Neural progenitor cell (in vitro differentiated cells): ENCODE results near the gene IQCK. TPM values are rescaled to one million over a fixed set of nuclear protein-coding genes. Genes with fewer than 3 reads are reported as not detected.

Experiments used
- DNase-seq: peaks from one replicate; pipeline ENCODE4 v3.0.0-alpha.2; 2016; ENCODE audit warnings: low spot score
- H2AFZ ChIP-seq: fragments of 200-600 bp; sonication (generic); replicated peaks from 2 replicates; pipeline ENCODE4 v1.6.1; 2016; ENCODE audit warnings: antibody characterized with exemption
- H3F3A ChIP-seq: fragments of 200-600 bp; sonication (generic); 2 replicates; pipeline ENCODE4 v1.6.1; 2016; ENCODE audit warnings: antibody characterized with exemption, low read depth
- H3K27ac ChIP-seq: fragments of 200-600 bp; sonication (generic); 2 replicates; pipeline ENCODE4 v1.5.1; 2016; ENCODE audit warnings: mild to moderate bottlenecking
- H3K27me3 ChIP-seq: fragments of 200-600 bp; sonication (generic); 2 replicates; pipeline ENCODE4 v1.6.1; 2016; ENCODE audit warnings: mild to moderate bottlenecking, moderate library complexity
- H3K36me3 ChIP-seq: fragments of 200-600 bp; sonication (generic); 2 replicates; pipeline ENCODE4 v1.5.1; 2016
- H3K4me1 ChIP-seq: fragments of 200-600 bp; sonication (generic); 2 replicates; pipeline ENCODE4 v1.6.1; 2016; ENCODE audit warnings: mixed run types
- H3K4me2 ChIP-seq: fragments of 200-600 bp; sonication (generic); 2 replicates; pipeline ENCODE4 v1.6.1; 2016
- H3K4me3 ChIP-seq: fragments of 200-600 bp; sonication (generic); 2 replicates; pipeline ENCODE4 v1.5.1; 2016
- H3K79me2 ChIP-seq: fragments of 200-600 bp; sonication (generic); 2 replicates; pipeline ENCODE4 v1.6.1; 2016; ENCODE audit warnings: low read depth
- H3K9ac ChIP-seq: fragments of 200-600 bp; sonication (generic); 2 replicates; pipeline ENCODE4 v1.6.1; 2016
- H3K9me3 ChIP-seq: fragments of 200-600 bp; sonication (generic); 2 replicates; pipeline ENCODE4 v1.5.1; 2016; ENCODE audit warnings: low read depth
- H4K20me1 ChIP-seq: fragments of 200-600 bp; sonication (generic); 2 replicates; pipeline ENCODE4 v1.6.1; 2016; ENCODE audit warnings: low read depth
- H3K27ac Mint-ChIP-seq: 3 replicates; pipeline ENCODE4 v1.8.0; 2021; ENCODE audit warnings: mixed read lengths
- H3K27me3 Mint-ChIP-seq: 2 replicates; pipeline ENCODE4 v1.8.0; 2022; ENCODE audit warnings: low read depth, mild to moderate bottlenecking, inconsistent platforms, moderate library complexity, mixed read lengths; ENCODE audit not compliant: insufficient read depth
- H3K36me3 Mint-ChIP-seq: 3 replicates; pipeline ENCODE4 v1.8.0; 2021; ENCODE audit warnings: mixed read lengths
- H3K4me1 Mint-ChIP-seq: 3 replicates; pipeline ENCODE4 v1.8.0; 2021; ENCODE audit warnings: mixed read lengths
- H3K4me3 Mint-ChIP-seq: 3 replicates; pipeline ENCODE4 v1.8.0; 2021; ENCODE audit warnings: mild to moderate bottlenecking, moderate library complexity, mixed read lengths
- H3K9me3 Mint-ChIP-seq: 3 replicates; pipeline ENCODE4 v1.8.0; 2020; ENCODE audit warnings: mixed read lengths
- EZH2 ChIP-seq: fragments of 200-600 bp; sonication (generic); IDR thresholded peaks from 2 replicates; pipeline ENCODE4 v1.6.1; 2017; ENCODE audit warnings: antibody characterized with exemption, mild to moderate bottlenecking, moderate library complexity
- EZH2phosphoT487 ChIP-seq: fragments of 200-600 bp; sonication (generic); IDR thresholded peaks from 2 replicates; pipeline ENCODE4 v1.6.1; 2017; ENCODE audit warnings: antibody characterized with exemption
- total RNA-seq: library from RNA; depleted of rRNA; stranded (reverse); fragments of >200 nt; gene quantifications from 2 replicates; pipeline ENCODE4 v1.2.3, GENCODE V29; 2015; ENCODE audit warnings: low replicate concordance
- TF ChIP-seq, protein P1 (sequence below): fragments of 200-600 bp; sonication (generic); IDR thresholded peaks from 2 replicates; pipeline ENCODE4 v1.5.1; 2017; ENCODE audit warnings: antibody characterized with exemption, mild to moderate bottlenecking

Gene IQCK
- total RNA-seq, 1 donor from 2014 or later, result 22.1 TPM

DNA sequence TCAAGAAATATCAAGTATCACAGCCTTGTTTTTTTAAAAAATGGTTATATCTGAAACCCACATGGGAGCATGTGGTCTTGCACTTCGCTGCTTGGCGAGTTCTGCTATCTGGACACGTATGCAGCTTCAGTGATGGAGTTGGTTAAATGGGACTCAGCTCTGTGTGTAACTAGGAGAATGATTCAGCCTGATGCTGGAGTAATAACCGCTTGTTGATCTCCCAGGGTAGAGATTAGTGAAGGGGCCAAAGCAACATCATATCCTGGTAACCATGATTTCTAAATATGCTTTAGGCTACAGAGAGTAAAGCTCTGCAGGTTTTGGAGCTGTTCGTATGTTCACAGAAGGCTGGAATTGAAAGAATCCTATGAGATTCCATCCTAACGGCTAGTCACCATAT is 63.2 kb downstream of the IQCK start:
- no peak overlapping the region for H3K27ac ChIP-seq
- no peaks in the 10 kb centered on the region for H3K27me3 ChIP-seq
- DNase-seq, result no peak
- H3K27ac Mint-ChIP-seq, result no peak overlapping the region
- no peaks in the 10 kb centered on the region for H4K20me1 ChIP-seq
- H3K9me3 Mint-ChIP-seq, result no peaks in the 10 kb centered on the region
- no peak overlapping the region for H3K4me2 ChIP-seq
- no peak overlapping the region for H2AFZ ChIP-seq
- H3K4me3 Mint-ChIP-seq, result no peak overlapping the region
- H3K36me3 ChIP-seq, result no peaks in the 10 kb centered on the region
- H3K9ac ChIP-seq, result no peak overlapping the region
- H3F3A ChIP-seq, result peaks cover 6% of the 10 kb centered on the region
- H3K4me1 ChIP-seq, result peaks cover 11% of the 10 kb centered on the region
- H3K9me3 ChIP-seq, result no peaks in the 10 kb centered on the region
- no peak overlapping the region for H3K4me3 ChIP-seq
- H3K27me3 Mint-ChIP-seq, result peaks cover 5% of the 10 kb centered on the region
- no peak for TF ChIP-seq EZH2phosphoT487
- TF ChIP-seq, protein P1, sequence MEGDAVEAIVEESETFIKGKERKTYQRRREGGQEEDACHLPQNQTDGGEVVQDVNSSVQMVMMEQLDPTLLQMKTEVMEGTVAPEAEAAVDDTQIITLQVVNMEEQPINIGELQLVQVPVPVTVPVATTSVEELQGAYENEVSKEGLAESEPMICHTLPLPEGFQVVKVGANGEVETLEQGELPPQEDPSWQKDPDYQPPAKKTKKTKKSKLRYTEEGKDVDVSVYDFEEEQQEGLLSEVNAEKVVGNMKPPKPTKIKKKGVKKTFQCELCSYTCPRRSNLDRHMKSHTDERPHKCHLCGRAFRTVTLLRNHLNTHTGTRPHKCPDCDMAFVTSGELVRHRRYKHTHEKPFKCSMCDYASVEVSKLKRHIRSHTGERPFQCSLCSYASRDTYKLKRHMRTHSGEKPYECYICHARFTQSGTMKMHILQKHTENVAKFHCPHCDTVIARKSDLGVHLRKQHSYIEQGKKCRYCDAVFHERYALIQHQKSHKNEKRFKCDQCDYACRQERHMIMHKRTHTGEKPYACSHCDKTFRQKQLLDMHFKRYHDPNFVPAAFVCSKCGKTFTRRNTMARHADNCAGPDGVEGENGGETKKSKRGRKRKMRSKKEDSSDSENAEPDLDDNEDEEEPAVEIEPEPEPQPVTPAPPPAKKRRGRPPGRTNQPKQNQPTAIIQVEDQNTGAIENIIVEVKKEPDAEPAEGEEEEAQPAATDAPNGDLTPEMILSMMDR, result no peak
- no peak for TF ChIP-seq EZH2
- peaks cover 9% of the 10 kb centered on the region for H3K36me3 Mint-ChIP-seq
- H3K79me2 ChIP-seq, result no peaks in the 10 kb centered on the region
- H3K4me1 Mint-ChIP-seq, result peaks cover 43% of the 10 kb centered on the region

GRCh38 chr16:19783363-19784182 is 65.5 kb downstream of the IQCK start:
- Histone ChIP-seq H3K9ac (no peak overlapping the region), H3K27ac (no peak overlapping the region), H3K36me3 (no peaks in the 10 kb centered on the region), H3K9me3 (no peaks in the 10 kb centered on the region), H2AFZ (no peak overlapping the region), H3F3A (peaks cover 6% of the 10 kb centered on the region), H3K79me2 (no peaks in the 10 kb centered on the region), H3K4me1 (peaks cover 11% of the 10 kb centered on the region), H4K20me1 (no peaks in the 10 kb centered on the region), H3K27me3 (no peaks in the 10 kb centered on the region), H3K4me2 (no peak overlapping the region), H3K4me3 (no peak overlapping the region)
- Mint-ChIP-seq H3K4me3 (no peak overlapping the region), H3K27me3 (peaks cover 5% of the 10 kb centered on the region), H3K36me3 (peaks cover 7% of the 10 kb centered on the region), H3K9me3 (no peaks in the 10 kb centered on the region), H3K4me1 (peaks cover 36% of the 10 kb centered on the region), H3K27ac (peak overlapping the region; percentile 0)
- DNase-seq, result no peak
- TF ChIP-seq EZH2 (no peak), EZH2phosphoT487 (no peak)
- TF ChIP-seq, protein P1, result no peak

DNA sequence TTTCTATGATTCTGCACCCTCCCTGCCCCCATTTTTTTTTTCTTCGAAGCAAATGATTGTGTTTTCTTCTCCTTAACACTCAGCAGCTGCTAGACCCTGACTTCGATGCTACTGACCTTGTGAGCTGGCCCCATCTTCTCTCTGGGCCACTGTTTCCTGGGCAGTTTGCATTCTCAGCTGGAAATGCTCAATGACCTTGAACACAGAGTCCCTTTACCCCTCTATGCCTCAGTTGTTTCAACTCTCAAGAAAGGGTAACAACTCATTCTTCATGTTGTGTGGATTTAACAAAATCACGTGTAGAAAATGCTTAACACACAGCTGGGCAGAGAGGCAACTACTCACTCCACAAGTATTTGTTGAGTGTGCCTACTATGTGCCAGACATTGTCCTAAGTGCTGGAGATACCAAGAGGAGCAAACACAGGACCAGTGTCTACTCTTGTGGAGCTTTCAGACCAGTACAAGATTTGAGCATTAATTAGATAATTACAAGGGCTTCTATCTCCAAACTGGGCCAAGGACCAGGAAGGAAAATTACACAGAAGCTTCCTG is 66.2 kb downstream of the IQCK start:
- Histone ChIP-seq H3K4me3 (no peak overlapping the region), H3K27ac (no peak overlapping the region), H3K79me2 (no peaks in the 10 kb centered on the region), H3F3A (peaks cover 6% of the 10 kb centered on the region), H3K4me2 (no peak overlapping the region), H3K9ac (no peak overlapping the region), H2AFZ (no peak overlapping the region), H3K27me3 (no peaks in the 10 kb centered on the region), H3K36me3 (no peaks in the 10 kb centered on the region), H4K20me1 (no peaks in the 10 kb centered on the region), H3K9me3 (no peaks in the 10 kb centered on the region), H3K4me1 (peaks cover 11% of the 10 kb centered on the region)
- peaks cover 36% of the 10 kb centered on the region for H3K4me1 Mint-ChIP-seq
- peaks cover 4% of the 10 kb centered on the region for H3K36me3 Mint-ChIP-seq
- TF ChIP-seq EZH2phosphoT487 (no peak), EZH2 (no peak)
- TF ChIP-seq, protein P1, result no peak
- peak overlapping the region; percentile 0 for H3K27ac Mint-ChIP-seq
- peaks cover 5% of the 10 kb centered on the region for H3K27me3 Mint-ChIP-seq
- H3K4me3 Mint-ChIP-seq, result no peak overlapping the region
- no peak for DNase-seq
- H3K9me3 Mint-ChIP-seq, result no peaks in the 10 kb centered on the region
